22Rv1 (cell line): ENCODE measurements around the gene ELN.

Experiments
- H3K27ac ChIP-seq: fragments of 450-650 bp; 2 replicates; pipeline ENCODE4 v1.5.1; 2017
- ZFX ChIP-seq: fragments of 450-650 bp; IDR thresholded peaks from 2 replicates; pipeline ENCODE4 v1.6.1; 2017; ENCODE audit warnings: antibody characterized with exemption, borderline replicate concordance
- TF ChIP-seq, protein P1 (sequence below): fragments of 450-650 bp; IDR thresholded peaks from 2 replicates; pipeline ENCODE4 v1.5.1; 2017; ENCODE audit warnings: mild to moderate bottlenecking

The ELN gene

DNA sequence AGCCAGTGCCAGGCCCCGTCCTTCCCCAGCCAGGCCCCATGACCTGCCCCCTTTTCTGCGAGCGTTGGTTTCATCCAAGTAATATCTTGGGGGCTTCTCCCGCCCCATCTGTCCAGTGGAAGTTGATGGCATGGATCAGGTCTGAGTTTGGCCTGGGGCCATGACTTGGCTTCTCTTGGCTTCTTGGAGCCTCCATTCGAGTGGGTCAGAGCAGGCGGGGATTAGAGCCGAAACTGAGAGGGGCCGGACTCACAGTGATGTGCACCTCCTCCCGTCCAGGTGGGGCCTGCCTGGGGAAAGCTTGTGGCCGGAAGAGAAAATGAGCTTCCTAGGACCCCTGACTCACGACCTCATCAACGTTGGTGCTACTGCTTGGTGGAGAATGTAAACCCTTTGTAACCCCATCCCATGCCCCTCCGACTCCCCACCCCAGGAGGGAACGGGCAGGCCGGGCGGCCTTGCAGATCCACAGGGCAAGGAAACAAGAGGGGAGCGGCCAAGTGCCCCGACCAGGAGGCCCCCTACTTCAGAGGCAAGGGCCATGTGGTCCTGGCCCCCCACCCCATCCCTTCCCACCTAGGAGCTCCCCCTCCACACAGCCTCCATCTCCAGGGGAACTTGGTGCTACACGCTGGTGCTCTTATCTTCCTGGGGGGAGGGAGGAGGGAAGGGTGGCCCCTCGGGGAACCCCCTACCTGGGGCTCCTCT is 40.6 kb downstream of the ELN start:
- H3K27ac ChIP-seq, result no peak overlapping the region
- TF ChIP-seq, protein P1, sequence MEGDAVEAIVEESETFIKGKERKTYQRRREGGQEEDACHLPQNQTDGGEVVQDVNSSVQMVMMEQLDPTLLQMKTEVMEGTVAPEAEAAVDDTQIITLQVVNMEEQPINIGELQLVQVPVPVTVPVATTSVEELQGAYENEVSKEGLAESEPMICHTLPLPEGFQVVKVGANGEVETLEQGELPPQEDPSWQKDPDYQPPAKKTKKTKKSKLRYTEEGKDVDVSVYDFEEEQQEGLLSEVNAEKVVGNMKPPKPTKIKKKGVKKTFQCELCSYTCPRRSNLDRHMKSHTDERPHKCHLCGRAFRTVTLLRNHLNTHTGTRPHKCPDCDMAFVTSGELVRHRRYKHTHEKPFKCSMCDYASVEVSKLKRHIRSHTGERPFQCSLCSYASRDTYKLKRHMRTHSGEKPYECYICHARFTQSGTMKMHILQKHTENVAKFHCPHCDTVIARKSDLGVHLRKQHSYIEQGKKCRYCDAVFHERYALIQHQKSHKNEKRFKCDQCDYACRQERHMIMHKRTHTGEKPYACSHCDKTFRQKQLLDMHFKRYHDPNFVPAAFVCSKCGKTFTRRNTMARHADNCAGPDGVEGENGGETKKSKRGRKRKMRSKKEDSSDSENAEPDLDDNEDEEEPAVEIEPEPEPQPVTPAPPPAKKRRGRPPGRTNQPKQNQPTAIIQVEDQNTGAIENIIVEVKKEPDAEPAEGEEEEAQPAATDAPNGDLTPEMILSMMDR, result no peak
- TF ChIP-seq ZFX, result no peak

DNA sequence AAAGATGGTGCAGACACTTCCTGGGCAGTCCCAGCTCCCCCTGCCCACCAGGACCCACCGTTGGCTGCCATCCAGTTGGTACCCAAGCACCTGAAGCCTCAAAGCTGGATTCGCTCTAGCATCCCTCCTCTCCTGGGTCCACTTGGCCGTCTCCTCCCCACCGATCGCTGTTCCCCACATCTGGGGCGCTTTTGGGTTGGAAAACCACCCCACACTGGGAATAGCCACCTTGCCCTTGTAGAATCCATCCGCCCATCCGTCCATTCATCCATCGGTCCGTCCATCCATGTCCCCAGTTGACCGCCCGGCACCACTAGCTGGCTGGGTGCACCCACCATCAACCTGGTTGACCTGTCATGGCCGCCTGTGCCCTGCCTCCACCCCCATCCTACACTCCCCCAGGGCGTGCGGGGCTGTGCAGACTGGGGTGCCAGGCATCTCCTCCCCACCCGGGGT is 41.1 kb downstream of the ELN start:
- no peak for TF ChIP-seq ZFX
- TF ChIP-seq, protein P1, result no peak
- no peak overlapping the region for H3K27ac ChIP-seq

DNA sequence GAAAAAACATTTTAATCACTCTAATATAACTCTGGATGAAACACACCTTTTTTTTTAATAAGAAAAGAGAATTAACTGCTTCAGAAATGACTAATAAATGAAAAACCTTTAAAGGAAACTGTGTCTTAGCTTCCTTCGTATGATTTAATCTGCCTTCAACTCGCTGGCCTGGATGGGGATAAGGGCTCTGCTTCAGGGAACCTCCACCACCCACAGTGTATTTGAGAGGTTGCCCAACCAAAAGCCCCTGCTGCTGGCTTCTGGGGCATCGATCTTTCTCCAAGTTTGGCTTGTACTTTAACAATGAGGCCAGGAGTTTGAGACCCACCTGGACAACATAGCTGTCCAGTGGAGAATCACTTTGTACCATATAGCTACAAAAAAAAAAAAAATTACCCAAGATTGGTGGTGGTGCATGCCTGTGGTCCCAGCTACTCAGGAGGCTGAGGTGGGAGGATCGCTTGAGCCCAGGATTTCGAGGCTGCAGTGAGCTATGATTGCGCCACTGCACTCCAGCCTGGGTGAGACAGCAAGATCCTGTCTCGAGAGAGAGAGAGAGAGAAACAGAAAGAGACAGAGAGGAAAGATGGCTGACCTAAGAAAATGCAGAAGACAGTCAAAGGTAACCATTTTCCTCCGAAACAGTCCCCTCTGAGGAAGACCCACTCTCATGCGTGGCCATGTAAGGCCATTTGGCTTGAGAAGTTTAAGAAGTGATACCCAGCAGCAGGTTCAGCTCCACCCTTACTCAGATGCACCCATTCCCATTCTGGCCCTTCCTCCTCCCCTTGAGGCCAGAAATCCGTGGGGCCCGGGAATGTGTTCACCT is 42.0 kb downstream of the ELN start:
- H3K27ac ChIP-seq, result no peak overlapping the region
- no peak for TF ChIP-seq ZFX
- TF ChIP-seq, protein P1, result no peak

DNA sequence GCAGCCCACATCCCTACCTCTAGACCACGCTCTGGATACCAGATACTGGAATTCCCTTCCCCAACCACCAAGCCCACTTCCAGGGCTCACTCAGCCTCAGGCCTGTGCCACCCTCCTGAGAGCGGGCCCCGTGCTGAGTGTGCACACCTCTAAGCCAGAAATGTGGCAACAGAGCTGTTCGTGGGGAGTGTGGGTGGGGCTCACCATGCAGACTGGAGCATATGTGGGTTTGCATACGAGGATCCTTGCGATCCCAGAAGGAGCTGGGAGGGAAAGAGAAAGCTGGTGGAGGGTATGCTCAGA is 42.6 kb downstream of the ELN start:
- TF ChIP-seq ZFX, result no peak
- TF ChIP-seq, protein P1, result no peak
- no peak overlapping the region for H3K27ac ChIP-seq

DNA sequence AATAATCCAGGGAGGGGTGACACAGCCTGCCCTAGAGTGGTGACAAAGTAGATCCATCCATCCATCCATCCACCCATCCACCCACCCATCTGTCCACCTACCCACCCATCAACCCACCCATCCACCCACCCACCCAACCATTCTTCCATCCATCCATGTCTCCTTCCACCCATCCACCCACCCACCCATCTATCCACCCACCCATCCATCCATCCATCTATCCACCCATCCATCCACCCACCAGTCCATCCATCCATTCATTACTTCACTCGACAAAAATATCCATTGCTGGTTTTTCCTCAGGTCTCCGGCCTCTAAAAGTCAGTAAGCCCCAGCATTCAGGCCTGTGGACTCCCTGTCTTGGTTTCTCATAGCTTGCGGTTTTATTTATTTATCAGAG is 43.1 kb downstream of the ELN start:
- no peak for TF ChIP-seq ZFX
- TF ChIP-seq, protein P1, result no peak
- H3K27ac ChIP-seq, result no peak overlapping the region

DNA sequence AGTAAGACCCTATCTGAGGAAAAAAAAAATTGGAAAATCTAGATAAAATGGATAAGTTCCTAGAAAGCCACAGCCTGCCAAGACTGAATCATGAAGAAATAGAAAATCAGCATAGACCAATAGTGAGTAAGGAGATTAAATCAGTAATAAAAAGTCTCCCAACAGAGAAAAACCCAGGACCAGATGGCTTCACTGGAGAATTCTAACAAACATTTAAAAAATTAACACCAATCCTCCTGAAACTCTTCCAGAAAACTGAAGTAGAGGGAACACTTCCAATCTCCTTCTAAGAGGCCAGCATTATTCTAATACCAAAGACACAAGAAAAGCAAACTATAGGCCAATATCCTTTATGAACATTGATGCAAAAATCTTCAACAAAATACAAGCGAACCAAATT is 46.8 kb downstream of the ELN start:
- no peak for TF ChIP-seq ZFX
- TF ChIP-seq, protein P1, result no peak
- no peak overlapping the region for H3K27ac ChIP-seq

DNA sequence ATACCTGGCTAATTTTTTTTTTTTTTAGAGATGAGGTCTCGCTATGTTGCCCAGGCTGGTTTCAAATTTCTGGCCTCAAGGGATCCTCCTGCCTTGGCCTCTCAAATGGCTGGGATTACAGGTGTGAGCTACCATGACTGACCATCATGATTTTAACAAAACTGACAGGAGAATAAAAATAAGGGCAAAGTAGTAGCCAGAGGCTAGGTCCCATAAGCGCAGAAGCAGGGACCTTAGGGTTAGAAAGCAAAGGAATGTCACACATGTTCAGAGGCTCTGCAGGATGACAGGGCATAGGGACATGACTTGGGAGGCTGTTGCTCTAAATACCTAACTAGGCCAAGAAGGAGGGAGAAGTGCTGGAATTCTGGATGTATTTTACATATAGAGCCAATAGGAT is 50.5 kb downstream of the ELN start:
- no peak overlapping the region for H3K27ac ChIP-seq
- no peak for TF ChIP-seq ZFX
- TF ChIP-seq, protein P1, result no peak
